SK-N-SH (cell line): ENCODE data around the gene SLC27A4.

ENCODE experiments used
- CTCF ChIP-seq: fragments of 200-600 bp; sonication (generic); IDR thresholded peaks from 2 replicates; pipeline ENCODE4 v1.6.1; 2017; ENCODE audit warnings: antibody characterized with exemption, mild to moderate bottlenecking, moderate library complexity
- TAF1 ChIP-seq: IDR thresholded peaks from 2 replicates; pipeline ENCODE4 v1.6.1; 2012; ENCODE audit warnings: low read depth, mild to moderate bottlenecking, low read length, moderate library complexity, borderline replicate concordance

GRCh38 chr9:128340691-128341434 lies 536 bp downstream of the SLC27A4 start:
- TF ChIP-seq CTCF (no peak), TAF1 (no peak)
